Chondrocyte (in vitro differentiated cells): ENCODE data around the gene RPAP3. TPM values are rescaled to one million over a fixed set of nuclear protein-coding genes. Genes with fewer than 3 reads are reported as not detected.

Experiments
- DNase-seq: peaks from one replicate; pipeline ENCODE4 v3.0.0; 2021; ENCODE audit warnings: mixed read lengths, low spot score
- H3K27ac Mint-ChIP-seq: one replicate; pipeline ENCODE4 v1.8.0; 2021; ENCODE audit warnings: mild to moderate bottlenecking, moderate library complexity, mixed read lengths; ENCODE audit not compliant: unreplicated experiment
- H3K27me3 Mint-ChIP-seq: 2 replicates; pipeline ENCODE4 v1.8.0; 2021; ENCODE audit warnings: low read depth, mixed read lengths
- H3K36me3 Mint-ChIP-seq: 2 replicates; pipeline ENCODE4 v1.8.0; 2021; ENCODE audit warnings: low read depth, mixed read lengths
- H3K4me1 Mint-ChIP-seq: 2 replicates; pipeline ENCODE4 v1.8.0; 2021; ENCODE audit warnings: low read depth, mild to moderate bottlenecking, mixed read lengths
- H3K4me3 Mint-ChIP-seq: one replicate; pipeline ENCODE4 v1.8.0; 2021; ENCODE audit warnings: mild to moderate bottlenecking, moderate library complexity, mixed read lengths; ENCODE audit not compliant: unreplicated experiment
- H3K9me3 Mint-ChIP-seq: 2 replicates; pipeline ENCODE4 v1.8.0; 2021; ENCODE audit warnings: low read depth, mixed read lengths
- CTCF ChIP-seq: fragments of 200-600 bp; sonication (generic); IDR thresholded peaks from 2 replicates; pipeline ENCODE4 v1.5.0; 2021; ENCODE audit warnings: antibody characterized with exemption, mild to moderate bottlenecking, moderate library complexity
- total RNA-seq: library from RNA; stranded (reverse); gene quantifications from 3 replicates; pipeline ENCODE4 v1.2.1, GENCODE V29; 2021

RPAP3 gene
- total RNA-seq, 1 donor from 2014 or later: 26.1 TPM

- Mint-ChIP-seq H3K27me3 (no peaks in the 10 kb centered on the region), H3K4me3 (no peak overlapping the region), H3K27ac (no peak overlapping the region), H3K9me3 (no peaks in the 10 kb centered on the region), H3K4me1 (peaks cover 16% of the 10 kb centered on the region), H3K36me3 (no peaks in the 10 kb centered on the region)
- no peak for DNase-seq
- TF ChIP-seq CTCF: no peak
Observed at GRCh38 chr12:47709237-47709636, 3.4 kb upstream of the RPAP3 start.

- Mint-ChIP-seq H3K27ac (no peak overlapping the region), H3K4me1 (peaks cover 28% of the 10 kb centered on the region), H3K36me3 (no peaks in the 10 kb centered on the region), H3K9me3 (no peaks in the 10 kb centered on the region), H3K4me3 (no peak overlapping the region), H3K27me3 (no peaks in the 10 kb centered on the region)
- DNase-seq: no peak
- TF ChIP-seq CTCF: no peak
Observed at GRCh38 chr12:47707905-47708543, 2.2 kb upstream of the RPAP3 start.

- Mint-ChIP-seq H3K9me3 (no peaks in the 10 kb centered on the region), H3K4me1 (peaks cover 29% of the 10 kb centered on the region), H3K27me3 (no peaks in the 10 kb centered on the region), H3K4me3 (no peak overlapping the region), H3K36me3 (no peaks in the 10 kb centered on the region), H3K27ac (no peak overlapping the region)
- TF ChIP-seq CTCF: no peak
- no peak for DNase-seq
Observed at GRCh38 chr12:47707355-47707754, 1.5 kb upstream of the RPAP3 start.

GRCh38 chr12:47705229-47705565, 633 bp downstream of the RPAP3 start:
- Mint-ChIP-seq H3K27me3 (no peaks in the 10 kb centered on the region), H3K27ac (peak overlapping the region; percentile 85), H3K4me3 (peak overlapping the region; percentile 92), H3K36me3 (peaks cover 2% of the 10 kb centered on the region), H3K9me3 (no peaks in the 10 kb centered on the region), H3K4me1 (peaks cover 29% of the 10 kb centered on the region)
- no peak for DNase-seq
- TF ChIP-seq CTCF: no peak

- H3K9me3 Mint-ChIP-seq: no peaks in the 10 kb centered on the region
- no peak for TF ChIP-seq CTCF
Observed at GRCh38 chr12:47704719-47705118, 1.1 kb downstream of the RPAP3 start.

More at GRCh38 chr12:47704719-47705118, 1.1 kb downstream of the RPAP3 start:
- DNase-seq: no peak
- peaks cover 4% of the 10 kb centered on the region for H3K36me3 Mint-ChIP-seq
- peak overlapping the region; percentile 92 for H3K4me3 Mint-ChIP-seq
- peak overlapping the region; percentile 85 for H3K27ac Mint-ChIP-seq
- H3K4me1 Mint-ChIP-seq: peaks cover 29% of the 10 kb centered on the region
- H3K27me3 Mint-ChIP-seq: no peaks in the 10 kb centered on the region
